Fibroblast of skin of left quadriceps (primary cell): ENCODE data around the gene LCN10.
"Not testable (repeated sequence)": the region's sequence is repeated elsewhere in the genome, so short reads cannot be mapped to it uniquely, and the experiment has no call there.

ENCODE experiments used
- DNase-seq, 2 experiments: peaks; one replicate each; pipeline ENCODE4 v3.0.0-alpha.2; 2013; ENCODE audit warnings: low read depth in 2 of 2

LCN10 gene

DNA sequence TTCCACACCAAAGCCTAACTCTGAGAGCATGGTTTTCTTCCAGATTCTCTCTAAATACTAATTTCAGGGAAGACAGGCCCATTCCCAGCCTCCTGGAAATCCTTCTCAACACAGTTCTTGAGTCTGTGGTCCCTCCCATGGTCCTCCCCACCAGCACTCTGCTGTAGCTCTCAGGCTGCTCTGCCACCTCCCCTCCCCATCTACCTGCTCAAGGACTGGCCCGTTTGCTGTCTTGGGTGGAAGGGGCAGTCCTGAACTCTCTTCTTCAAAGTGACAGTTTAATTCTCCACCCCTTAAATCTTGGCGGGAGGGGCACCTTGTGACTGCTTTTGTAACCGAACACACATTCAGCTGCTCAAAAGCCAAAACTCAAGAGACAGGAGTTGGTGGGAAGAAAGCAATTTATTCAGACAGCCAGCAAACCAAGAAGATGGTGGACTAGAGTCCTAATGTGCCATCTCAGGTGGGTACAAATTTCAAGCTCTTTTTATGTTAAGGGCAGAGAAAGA, 29.2 kb upstream of the LCN10 start:
- no peak for DNase-seq

DNA sequence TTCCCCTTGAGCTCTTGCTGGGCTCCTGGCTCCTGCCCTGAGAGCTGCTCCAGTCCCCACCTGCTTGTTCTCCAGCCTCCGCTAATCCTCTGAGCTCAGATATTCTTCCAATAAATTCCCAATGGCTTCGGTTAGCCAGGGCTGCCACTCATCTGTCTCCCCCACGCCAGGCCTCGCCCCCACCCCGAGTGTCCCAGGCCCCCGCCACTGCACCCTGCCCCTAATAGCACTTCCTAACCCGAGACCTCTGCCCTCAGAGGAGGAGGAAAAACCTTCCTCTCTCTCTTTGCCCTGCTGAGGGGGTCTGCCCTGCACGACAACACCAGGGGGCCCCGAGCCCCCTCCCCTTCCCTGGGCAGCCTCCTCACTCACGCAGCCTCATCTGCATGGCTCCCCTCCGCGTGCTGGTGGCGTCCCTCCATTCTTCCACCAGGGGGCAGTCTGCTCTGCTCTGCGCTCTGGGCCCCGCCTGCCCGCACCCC, 27.0 kb upstream of the LCN10 start:
- no peak for DNase-seq

DNA sequence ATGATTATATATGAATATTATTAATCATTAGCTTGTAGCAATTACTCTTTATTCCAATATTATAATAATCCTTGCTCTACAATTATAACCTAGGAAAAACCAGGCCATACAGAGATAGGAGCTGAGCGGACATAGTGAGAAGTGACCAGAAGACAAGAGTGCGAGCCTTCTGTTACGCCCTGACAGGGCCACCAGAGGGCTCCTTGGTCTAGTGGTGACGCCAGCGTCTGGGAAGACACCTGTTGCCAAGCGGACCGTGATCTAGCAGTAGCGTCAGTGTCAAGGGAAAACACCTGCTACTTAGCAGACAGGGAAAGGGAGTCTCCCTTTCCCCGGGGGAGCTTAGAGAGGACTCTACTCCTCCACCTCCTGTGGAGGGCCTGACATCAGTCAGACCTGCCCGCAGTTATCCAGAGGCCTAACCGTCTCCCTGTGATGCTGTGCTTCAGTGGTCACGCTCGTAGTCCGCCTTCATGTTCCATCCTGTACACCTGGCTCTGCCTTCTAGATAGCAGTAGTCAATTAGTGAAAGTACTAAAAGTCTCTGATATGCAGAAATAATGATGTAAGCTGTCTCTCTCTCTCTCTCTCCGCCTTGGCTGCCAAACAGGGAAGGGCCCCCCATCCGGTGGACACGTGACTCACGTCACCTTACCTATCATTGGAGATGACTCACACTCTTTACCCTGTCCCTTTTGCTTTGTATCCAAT, 23.8 kb upstream of the LCN10 start:
- DNase-seq, result not testable (repeated sequence)

DNA sequence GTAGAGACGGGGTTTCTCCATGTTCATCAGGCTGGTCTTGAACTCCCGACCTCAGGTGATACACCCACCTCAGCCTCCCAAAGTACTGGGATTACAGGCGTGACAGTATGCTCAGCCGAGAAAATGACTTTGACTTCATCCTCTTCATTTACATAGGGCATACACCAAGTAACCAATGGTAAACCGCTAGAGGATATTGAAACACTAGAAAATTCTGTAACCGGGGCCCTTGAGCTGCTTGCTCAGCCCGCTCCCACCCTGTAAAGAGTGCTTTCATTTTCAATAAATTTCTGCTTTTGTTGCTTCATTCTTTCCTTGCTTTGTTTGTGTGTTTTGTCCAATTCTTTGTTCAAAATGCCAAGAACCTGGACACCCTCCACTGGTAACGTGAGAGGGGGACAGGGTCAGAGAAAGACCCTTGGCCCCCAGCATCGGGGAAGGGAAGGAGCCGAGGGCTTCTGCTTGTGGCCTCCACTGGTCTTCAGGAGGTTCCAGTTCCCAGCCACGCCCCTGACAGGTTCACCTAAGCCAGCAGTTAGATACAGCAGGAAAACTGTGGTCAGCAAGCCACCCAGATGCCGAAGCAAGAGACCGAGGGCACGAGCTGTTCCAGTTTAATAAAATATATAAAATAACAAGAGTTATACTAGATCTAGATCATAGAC, 23.1 kb upstream of the LCN10 start:
- not testable (repeated sequence) for DNase-seq

GRCh38 chr9:136765041-136765440, 22.3 kb upstream of the LCN10 start:
- no peak for DNase-seq

DNA sequence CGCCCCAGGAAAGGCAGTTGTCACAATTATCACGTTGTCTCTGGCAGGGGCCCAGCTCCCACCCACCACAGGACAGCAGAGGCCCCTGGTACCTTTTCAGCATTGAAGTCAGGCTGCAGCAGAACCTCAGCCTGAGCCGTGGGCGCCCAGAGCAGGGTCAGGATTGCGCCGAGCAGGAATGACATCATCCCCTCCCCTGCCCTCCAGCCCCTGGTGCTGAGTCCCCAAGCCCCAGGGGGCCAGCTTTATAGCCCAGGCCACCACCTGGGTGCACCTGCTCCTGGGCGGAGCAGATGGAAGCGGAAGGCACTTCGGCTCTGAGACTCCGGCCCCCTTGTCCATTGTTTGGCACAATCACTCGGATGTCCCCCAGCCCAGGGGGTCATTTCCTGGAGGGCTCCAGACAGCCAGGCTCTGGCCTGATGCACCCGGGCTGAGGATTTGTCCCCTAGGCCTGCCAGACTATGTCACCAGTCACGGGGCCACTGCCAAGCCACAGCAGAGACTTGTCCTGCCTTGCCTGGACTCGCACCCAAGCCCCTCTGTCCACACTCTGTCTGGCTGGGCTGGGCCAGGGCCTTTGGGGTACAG, 21.7 kb upstream of the LCN10 start, which contains the start of gene LCN15:
TSS of gene LCN15 (minus strand) at position 218 of the 591 bp plus-strand sequence. CDS start at position 188, 30 bp downstream.
- no peak for DNase-seq

DNA sequence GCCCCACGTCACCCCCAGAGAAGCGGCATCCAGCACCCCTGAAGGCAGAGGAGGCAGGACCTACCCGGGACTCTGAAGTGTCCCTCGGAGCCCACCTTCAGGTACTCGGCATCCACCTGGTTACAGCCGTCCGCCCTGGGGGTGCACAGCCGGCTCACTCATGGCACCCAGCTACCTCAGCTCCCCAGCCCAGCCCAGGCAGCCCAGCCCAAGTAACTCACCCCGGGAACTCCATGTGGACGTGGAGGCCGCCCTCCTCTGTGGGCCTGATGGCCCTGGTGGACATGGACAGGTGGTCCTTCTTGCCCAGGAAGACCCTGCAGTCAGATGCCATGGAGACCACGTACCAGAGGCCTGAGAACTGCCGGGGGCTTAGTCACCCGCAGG, 20.9 kb upstream of the LCN10 start:
- no peak for DNase-seq

- no peak for DNase-seq
These were observed 20.3 kb upstream of the LCN10 start for GRCh38 chr9:136762915-136763648.

DNA sequence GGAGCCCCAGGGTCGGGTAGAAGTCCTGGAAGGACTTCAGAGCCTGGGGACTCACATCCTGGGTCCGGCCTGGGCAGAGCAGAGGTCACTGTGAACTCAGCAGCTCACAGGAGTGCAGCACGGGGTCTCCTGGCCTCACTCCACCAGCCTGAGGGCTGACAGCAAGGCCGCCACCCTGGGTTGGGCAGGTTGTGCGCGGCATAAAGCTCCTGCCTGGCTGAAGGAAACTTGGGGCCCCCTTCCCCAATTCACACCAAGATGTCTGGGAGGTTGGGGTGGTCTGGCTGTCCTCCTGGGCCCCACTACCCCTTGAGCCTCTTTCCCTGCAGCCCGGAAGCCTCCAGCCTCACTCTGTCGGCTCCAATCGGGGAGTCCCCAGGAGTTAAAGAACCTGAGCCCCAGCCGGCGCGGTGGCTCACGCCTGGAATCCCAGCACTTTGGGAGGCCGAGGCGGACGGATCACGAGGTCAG, 19.5 kb upstream of the LCN10 start:
- DNase-seq, result no peak

DNA sequence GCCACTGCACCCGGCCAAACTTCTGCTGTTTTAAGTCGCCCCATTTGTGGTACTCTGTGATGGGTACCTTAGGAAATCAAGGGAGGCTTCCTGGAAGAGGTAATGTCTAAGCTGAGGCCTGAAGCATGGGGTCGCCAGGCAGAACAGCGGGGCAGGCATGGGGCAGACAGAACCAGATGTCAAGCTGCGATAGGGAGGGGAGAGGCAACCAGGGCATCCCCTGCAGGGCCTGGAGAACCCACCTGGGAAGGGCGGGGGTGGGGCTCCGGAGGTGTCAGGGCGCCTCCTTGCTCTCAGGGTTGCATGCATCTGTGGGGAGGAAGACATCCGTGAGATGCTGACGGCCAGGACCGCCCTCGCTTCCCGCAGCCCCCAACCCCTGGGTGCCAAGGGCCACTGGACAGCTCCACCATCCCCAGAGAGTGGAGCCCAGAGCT, 18.8 kb upstream of the LCN10 start:
- DNase-seq, result no peak

DNA sequence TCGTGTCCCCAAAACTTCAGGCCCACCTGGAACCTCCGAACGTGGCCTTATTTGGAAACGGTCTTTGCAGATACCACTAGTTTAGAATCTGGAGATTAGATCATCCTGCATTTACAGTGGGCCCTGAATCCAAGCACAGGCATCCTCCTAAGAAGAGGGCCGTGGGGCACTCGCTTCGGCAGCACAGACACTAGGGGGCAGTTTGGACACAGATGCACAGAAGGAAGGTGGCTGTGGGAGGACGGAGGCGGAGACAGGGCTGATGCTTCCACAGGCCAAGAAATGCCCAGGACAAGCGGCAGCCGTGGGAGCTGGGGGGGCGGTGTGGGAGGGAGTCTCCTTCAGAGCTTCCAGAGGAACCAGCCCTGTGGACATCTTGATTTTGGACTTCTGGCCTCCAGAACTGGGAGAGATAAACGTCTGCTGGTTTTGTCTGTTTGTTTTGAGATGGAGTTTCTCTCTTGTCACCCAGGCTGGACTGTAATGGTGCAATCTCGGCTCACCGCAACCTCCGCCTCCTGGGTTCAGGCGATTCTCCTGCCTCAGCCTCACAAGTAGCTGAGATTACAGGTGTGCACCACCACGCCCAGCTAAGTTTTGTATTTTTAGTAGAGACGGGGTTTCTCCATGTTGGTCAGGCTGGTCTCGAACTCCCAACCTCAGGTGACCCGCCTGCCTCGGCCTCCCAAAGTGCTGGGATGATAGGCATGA, 18.2 kb upstream of the LCN10 start:
- DNase-seq, result peak; percentile 10 to 11

GRCh38 chr9:136760424-136760823, 17.7 kb upstream of the LCN10 start:
- DNase-seq, result no peak

GRCh38 chr9:136759436-136760325, 16.9 kb upstream of the LCN10 start:
- no peak for DNase-seq

DNA sequence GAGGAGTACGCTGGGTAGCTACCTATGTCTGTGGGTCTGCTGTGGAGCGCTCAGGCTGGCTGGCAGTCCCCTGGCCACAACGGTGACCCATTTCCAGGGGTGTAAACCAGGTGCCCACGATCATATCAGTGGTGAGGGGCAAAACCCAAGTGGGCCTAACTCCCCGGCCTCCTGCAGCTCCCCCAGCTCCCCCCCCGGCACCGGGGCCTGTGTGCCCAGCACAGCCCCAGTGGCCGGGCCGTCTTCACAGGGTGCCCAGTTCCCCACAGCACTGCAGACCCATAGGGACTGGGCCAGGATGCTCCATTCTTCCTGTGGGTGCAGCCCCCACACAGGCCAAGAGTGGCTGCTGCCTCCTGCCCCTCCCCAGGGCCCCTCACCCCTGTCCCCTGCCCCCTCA, 16.3 kb upstream of the LCN10 start:
- no peak for DNase-seq

GRCh38 chr9:136757751-136758140, 15.0 kb upstream of the LCN10 start:
- DNase-seq, result no peak

DNA sequence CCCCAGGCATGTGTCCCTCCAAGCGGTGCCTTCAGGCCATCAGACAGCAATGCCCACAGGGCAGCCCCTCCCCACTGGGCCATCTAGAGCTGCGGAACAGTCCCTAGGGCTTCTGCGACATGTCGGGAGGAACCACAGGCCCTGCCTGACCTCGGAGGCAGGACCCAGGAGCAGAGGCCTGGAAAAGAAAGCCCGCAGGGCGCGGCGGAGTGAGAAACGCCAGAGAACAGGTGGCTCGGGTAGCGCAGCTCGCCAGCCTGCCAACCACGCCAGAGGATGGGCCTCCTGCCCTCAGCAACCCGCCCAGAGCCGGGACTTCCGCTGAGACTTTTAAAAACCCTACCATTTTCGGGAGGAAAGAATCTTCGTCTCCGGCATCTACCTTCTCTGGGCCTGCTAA, 14.6 kb upstream of the LCN10 start:
- DNase-seq, result no peak

DNA sequence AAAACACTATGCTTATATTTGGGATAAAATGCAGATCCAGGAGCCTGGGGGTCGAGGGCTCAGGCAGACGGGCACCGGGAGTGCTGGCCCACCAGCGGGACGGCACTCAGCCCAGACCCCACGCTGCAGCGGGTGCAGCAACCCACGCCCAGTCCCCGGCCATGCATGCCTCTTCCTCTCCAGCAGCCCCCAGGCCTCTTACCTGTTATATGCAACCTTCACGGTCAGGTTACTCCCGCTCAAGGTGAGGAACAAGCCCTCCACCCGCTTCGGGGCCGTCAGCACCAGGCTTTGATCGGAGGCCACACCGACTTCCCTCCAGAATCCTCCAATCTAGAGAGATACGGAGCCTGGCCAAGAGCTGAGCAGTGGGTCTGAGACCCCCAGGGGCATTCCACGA, 14.1 kb upstream of the LCN10 start:
- DNase-seq, result no peak

DNA sequence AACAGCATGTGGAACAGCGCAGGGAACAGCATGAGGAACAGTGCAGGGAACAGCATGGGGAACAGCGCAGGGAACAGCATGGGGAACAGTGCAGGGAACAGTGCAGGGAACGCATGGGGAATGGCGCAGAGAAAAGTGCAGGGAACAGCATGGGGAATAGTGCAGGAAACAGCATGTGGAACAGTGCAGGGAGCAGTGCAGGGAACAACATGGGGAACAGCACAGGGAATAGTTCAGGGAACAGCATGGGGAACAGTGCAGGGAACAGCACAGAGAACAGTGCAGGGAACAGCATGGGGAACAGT, 13.3 kb upstream of the LCN10 start:
- DNase-seq, result no peak

GRCh38 chr9:136755302-136756133, 12.8 kb upstream of the LCN10 start:
- DNase-seq, result not testable (repeated sequence)
